ENCODE results near the gene DAPP1.
"Not testable (repeated sequence)": the region's sequence is repeated elsewhere in the genome, so short reads cannot be mapped to it uniquely, and the experiment has no call there.

DNA sequence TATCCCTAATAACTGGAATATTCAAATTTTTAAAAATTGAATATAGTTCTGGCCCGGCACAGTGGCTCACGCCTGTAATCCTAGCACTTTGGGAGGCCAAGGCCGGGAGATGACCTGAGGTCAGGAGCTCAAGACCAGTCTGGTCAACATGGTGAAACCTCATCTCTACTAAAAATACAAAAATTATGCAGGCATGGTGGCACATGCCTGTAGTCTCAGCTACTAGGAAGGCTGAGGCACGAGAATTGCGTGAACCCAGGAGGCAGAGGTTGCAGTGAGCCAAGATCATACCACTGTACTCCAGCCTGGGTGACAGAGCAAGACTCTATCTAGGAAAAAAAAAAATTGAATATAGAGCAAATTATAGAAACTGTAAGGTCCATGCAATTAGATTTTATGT lies 13.4 kb downstream of the DAPP1 start:
- not testable (repeated sequence) for TF ChIP-seq FOXP2 (optimal IDR thresholded peaks at IDR 0.05; ENCODE audit: control extremely low read depth, extremely low read length, insufficient read depth); POLR2AphosphoS5 (IDR thresholded peaks at IDR 0.05; ENCODE audit: borderline replicate concordance, low read depth, low read length); EZH2 (IDR thresholded peaks at IDR 0.05)

Measured in SK-N-MC (cell line).